A549 (cell line): ENCODE data around the gene PHF21A.

Source experiments
- MYC ChIP-seq: IDR thresholded peaks from 2 replicates; pipeline ENCODE4 v1.6.1; 2012; ENCODE audit warnings: mild to moderate bottlenecking, inconsistent platforms, low read length, improper control_type of control experiment, borderline replicate concordance
- USF2 ChIP-seq: fragments of 450-650 bp; IDR thresholded peaks from 2 replicates; pipeline ENCODE4 v1.6.1; 2014; ENCODE audit warnings: antibody characterized with exemption
- TF ChIP-seq, protein P1 (sequence below): fragments of >200 bp; sonication (Bioruptor Twin); formaldehyde crosslinking; IDR thresholded peaks from 3 replicates; pipeline ENCODE4 v1.5.1; 2016
- TF ChIP-seq, protein P2 (sequence below): IDR thresholded peaks from 2 replicates; pipeline ENCODE4 v1.6.1; 2012

GRCh38 chr11:45967506-45967905 is 153.7 kb downstream of the PHF21A start:
- TF ChIP-seq USF2 (no peak), MYC (no peak)
- TF ChIP-seq, protein P1, sequence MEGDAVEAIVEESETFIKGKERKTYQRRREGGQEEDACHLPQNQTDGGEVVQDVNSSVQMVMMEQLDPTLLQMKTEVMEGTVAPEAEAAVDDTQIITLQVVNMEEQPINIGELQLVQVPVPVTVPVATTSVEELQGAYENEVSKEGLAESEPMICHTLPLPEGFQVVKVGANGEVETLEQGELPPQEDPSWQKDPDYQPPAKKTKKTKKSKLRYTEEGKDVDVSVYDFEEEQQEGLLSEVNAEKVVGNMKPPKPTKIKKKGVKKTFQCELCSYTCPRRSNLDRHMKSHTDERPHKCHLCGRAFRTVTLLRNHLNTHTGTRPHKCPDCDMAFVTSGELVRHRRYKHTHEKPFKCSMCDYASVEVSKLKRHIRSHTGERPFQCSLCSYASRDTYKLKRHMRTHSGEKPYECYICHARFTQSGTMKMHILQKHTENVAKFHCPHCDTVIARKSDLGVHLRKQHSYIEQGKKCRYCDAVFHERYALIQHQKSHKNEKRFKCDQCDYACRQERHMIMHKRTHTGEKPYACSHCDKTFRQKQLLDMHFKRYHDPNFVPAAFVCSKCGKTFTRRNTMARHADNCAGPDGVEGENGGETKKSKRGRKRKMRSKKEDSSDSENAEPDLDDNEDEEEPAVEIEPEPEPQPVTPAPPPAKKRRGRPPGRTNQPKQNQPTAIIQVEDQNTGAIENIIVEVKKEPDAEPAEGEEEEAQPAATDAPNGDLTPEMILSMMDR: no peak
- TF ChIP-seq, protein P2, sequence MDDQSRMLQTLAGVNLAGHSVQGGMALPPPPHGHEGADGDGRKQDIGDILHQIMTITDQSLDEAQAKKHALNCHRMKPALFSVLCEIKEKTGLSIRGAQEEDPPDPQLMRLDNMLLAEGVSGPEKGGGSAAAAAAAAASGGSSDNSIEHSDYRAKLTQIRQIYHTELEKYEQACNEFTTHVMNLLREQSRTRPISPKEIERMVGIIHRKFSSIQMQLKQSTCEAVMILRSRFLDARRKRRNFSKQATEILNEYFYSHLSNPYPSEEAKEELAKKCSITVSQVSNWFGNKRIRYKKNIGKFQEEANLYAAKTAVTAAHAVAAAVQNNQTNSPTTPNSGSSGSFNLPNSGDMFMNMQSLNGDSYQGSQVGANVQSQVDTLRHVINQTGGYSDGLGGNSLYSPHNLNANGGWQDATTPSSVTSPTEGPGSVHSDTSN: no peak
